ENCODE results near the gene PEPD.

Gene PEPD

GRCh38 chr19:33362508-33363228 is 158.9 kb downstream of the PEPD start:
- no peak overlapping the region for H2AFZ ChIP-seq (ENCODE audit: low read depth, low read length, severe bottlenecking)
- H3K27ac ChIP-seq (ENCODE audit: low read depth, low read length): no peak overlapping the region
- H3K79me2 ChIP-seq (ENCODE audit: insufficient read depth, low read length): no peaks in the 10 kb centered on the region
- H3K4me2 ChIP-seq (ENCODE audit: low read depth, low read length, poor library complexity, severe bottlenecking): no peak overlapping the region
- no peaks in the 10 kb centered on the region for H3F3A ChIP-seq (ENCODE audit: insufficient read depth)
- no peak overlapping the region for H3K4me3 ChIP-seq (ENCODE audit: insufficient read depth, low read length, poor library complexity, severe bottlenecking)
- no peaks in the 10 kb centered on the region for H3K36me3 ChIP-seq (ENCODE audit: low read length)
- no peak overlapping the region for H3K9ac ChIP-seq (ENCODE audit: low read length)
- no peaks in the 10 kb centered on the region for H3K27me3 ChIP-seq (ENCODE audit: low read length)
- H3K9me2 ChIP-seq (replicated peaks; ENCODE audit: insufficient read depth, low read length): no peaks in the 10 kb centered on the region
- TF ChIP-seq CTCF (IDR thresholded peaks at IDR 0.05; ENCODE audit: insufficient read depth, low read length, poor library complexity, severe bottlenecking): no peak
- no peaks in the 10 kb centered on the region for H3K9me3 ChIP-seq (ENCODE audit: insufficient read depth, low read length)
- no peaks in the 10 kb centered on the region for H4K20me1 ChIP-seq (ENCODE audit: low read depth, low read length)

GRCh38 chr19:33359581-33359980 is 162.0 kb downstream of the PEPD start:
- Histone ChIP-seq H3K27me3 (ENCODE audit: low read length) (no peaks in the 10 kb centered on the region), H3K36me3 (ENCODE audit: low read length) (no peaks in the 10 kb centered on the region), H4K20me1 (ENCODE audit: low read depth, low read length) (no peaks in the 10 kb centered on the region), H3K9me3 (ENCODE audit: insufficient read depth, low read length) (no peaks in the 10 kb centered on the region), H2AFZ (ENCODE audit: low read depth, low read length, severe bottlenecking) (no peak overlapping the region), H3K9me2 (replicated peaks; ENCODE audit: insufficient read depth, low read length) (no peaks in the 10 kb centered on the region), H3K79me2 (ENCODE audit: insufficient read depth, low read length) (no peaks in the 10 kb centered on the region), H3K9ac (ENCODE audit: low read length) (no peak overlapping the region), H3K4me3 (ENCODE audit: insufficient read depth, low read length, poor library complexity, severe bottlenecking) (no peak overlapping the region), H3K4me2 (ENCODE audit: low read depth, low read length, poor library complexity, severe bottlenecking) (no peak overlapping the region), H3F3A (ENCODE audit: insufficient read depth) (no peaks in the 10 kb centered on the region), H3K27ac (ENCODE audit: low read depth, low read length) (no peak overlapping the region)
- TF ChIP-seq EZH2phosphoT487 (conservative IDR thresholded peaks at IDR 0.05; ENCODE audit: low read length) (no peak), CTCF (IDR thresholded peaks at IDR 0.05; ENCODE audit: insufficient read depth, low read length, poor library complexity, severe bottlenecking) (no peak)

- Histone ChIP-seq H3K9ac (ENCODE audit: low read length) (no peak overlapping the region), H3K36me3 (ENCODE audit: low read length) (no peaks in the 10 kb centered on the region), H2AFZ (ENCODE audit: low read depth, low read length, severe bottlenecking) (no peak overlapping the region), H3K4me2 (ENCODE audit: low read depth, low read length, poor library complexity, severe bottlenecking) (no peak overlapping the region), H3K27ac (ENCODE audit: low read depth, low read length) (no peak overlapping the region), H3F3A (ENCODE audit: insufficient read depth) (no peaks in the 10 kb centered on the region), H3K9me3 (ENCODE audit: insufficient read depth, low read length) (no peaks in the 10 kb centered on the region), H3K79me2 (ENCODE audit: insufficient read depth, low read length) (no peaks in the 10 kb centered on the region), H3K27me3 (ENCODE audit: low read length) (no peaks in the 10 kb centered on the region), H3K9me2 (replicated peaks; ENCODE audit: insufficient read depth, low read length) (no peaks in the 10 kb centered on the region), H3K4me3 (ENCODE audit: insufficient read depth, low read length, poor library complexity, severe bottlenecking) (no peak overlapping the region), H4K20me1 (ENCODE audit: low read depth, low read length) (no peaks in the 10 kb centered on the region)
- TF ChIP-seq CTCF (IDR thresholded peaks at IDR 0.05; ENCODE audit: insufficient read depth, low read length, poor library complexity, severe bottlenecking) (no peak), EZH2phosphoT487 (conservative IDR thresholded peaks at IDR 0.05; ENCODE audit: low read length) (no peak)
Measured at GRCh38 chr19:33358408-33358807, 163.2 kb downstream of the PEPD start.
